BE2C (cell line): ENCODE measurements around the gene PILRA.

Experiments
- DNase-seq: peaks from one replicate; pipeline ENCODE4 v3.0.0-alpha.2; 2020
- H3K27me3 ChIP-seq: fragments of 250-450 bp; sonication (Bioruptor Pico); 2 replicates; pipeline ENCODE4 v1.5.1; 2020; ENCODE audit warnings: mild to moderate bottlenecking
- H3K36me3 ChIP-seq: fragments of 250-450 bp; sonication (Bioruptor Pico); 2 replicates; pipeline ENCODE4 v1.5.1; 2020; ENCODE audit warnings: mild to moderate bottlenecking
- H3K4me1 ChIP-seq: fragments of 250-450 bp; sonication (Bioruptor Pico); 2 replicates; pipeline ENCODE4 v1.5.1; 2020
- H3K4me3 ChIP-seq: 2 replicates; pipeline ENCODE4 v1.5.1; 2011; ENCODE audit warnings: low read depth, low read length
- H3K9me3 ChIP-seq: fragments of 250-450 bp; sonication (Bioruptor Pico); 2 replicates; pipeline ENCODE4 v1.5.1; 2020
- CTCF ChIP-seq: IDR thresholded peaks from 2 replicates; pipeline ENCODE4 v1.5.1; 2012; ENCODE audit warnings: mild to moderate bottlenecking, low read depth, low read length

The PILRA gene

GRCh38 chr7:100406767-100407166 is 33.5 kb downstream of the PILRA start:
- peaks cover 33% of the 10 kb centered on the region for H3K27me3 ChIP-seq
- TF ChIP-seq CTCF = no peak
- H3K36me3 ChIP-seq = no peaks in the 10 kb centered on the region
- DNase-seq = no peak
- no peak overlapping the region for H3K4me3 ChIP-seq
- H3K4me1 ChIP-seq = no peaks in the 10 kb centered on the region
- no peaks in the 10 kb centered on the region for H3K9me3 ChIP-seq

GRCh38 chr7:100407285-100408180 is 34.2 kb downstream of the PILRA start:
- H3K9me3 ChIP-seq = no peaks in the 10 kb centered on the region
- H3K27me3 ChIP-seq = peaks cover 38% of the 10 kb centered on the region
- H3K4me1 ChIP-seq = no peaks in the 10 kb centered on the region
- H3K4me3 ChIP-seq = no peak overlapping the region
- peak; percentile 40 for DNase-seq
- no peaks in the 10 kb centered on the region for H3K36me3 ChIP-seq
- TF ChIP-seq CTCF = peak; percentile 79

- no peaks in the 10 kb centered on the region for H3K36me3 ChIP-seq
- no peak for DNase-seq
- no peaks in the 10 kb centered on the region for H3K9me3 ChIP-seq
- H3K27me3 ChIP-seq = peaks cover 24% of the 10 kb centered on the region
- H3K4me1 ChIP-seq = no peaks in the 10 kb centered on the region
- no peak for TF ChIP-seq CTCF
- no peak overlapping the region for H3K4me3 ChIP-seq
Measured at GRCh38 chr7:100411101-100411500, 37.8 kb downstream of the PILRA start.

GRCh38 chr7:100413346-100413745 is 40.1 kb downstream of the PILRA start:
- no peak for DNase-seq
- Histone ChIP-seq H3K9me3 (no peaks in the 10 kb centered on the region), H3K27me3 (peaks cover 10% of the 10 kb centered on the region), H3K4me3 (no peak overlapping the region), H3K36me3 (no peaks in the 10 kb centered on the region), H3K4me1 (no peaks in the 10 kb centered on the region)
- TF ChIP-seq CTCF = no peak

- H3K27me3 ChIP-seq = peaks cover 7% of the 10 kb centered on the region
- no peak for DNase-seq
Measured at GRCh38 chr7:100413889-100414288, 40.6 kb downstream of the PILRA start.

More at GRCh38 chr7:100413889-100414288, 40.6 kb downstream of the PILRA start:
- no peaks in the 10 kb centered on the region for H3K4me1 ChIP-seq
- TF ChIP-seq CTCF = no peak
- no peaks in the 10 kb centered on the region for H3K36me3 ChIP-seq
- H3K9me3 ChIP-seq = no peaks in the 10 kb centered on the region
- no peak overlapping the region for H3K4me3 ChIP-seq
